DMS 273 (cell line): ENCODE measurements around the gene RBPMS2.

Source experiments
- DNase-seq: peaks from one replicate; lab custom pipeline; 2025; ENCODE audit not compliant: unreplicated experiment; lab: John Stamatoyannopoulos, UW

The RBPMS2 gene

DNA sequence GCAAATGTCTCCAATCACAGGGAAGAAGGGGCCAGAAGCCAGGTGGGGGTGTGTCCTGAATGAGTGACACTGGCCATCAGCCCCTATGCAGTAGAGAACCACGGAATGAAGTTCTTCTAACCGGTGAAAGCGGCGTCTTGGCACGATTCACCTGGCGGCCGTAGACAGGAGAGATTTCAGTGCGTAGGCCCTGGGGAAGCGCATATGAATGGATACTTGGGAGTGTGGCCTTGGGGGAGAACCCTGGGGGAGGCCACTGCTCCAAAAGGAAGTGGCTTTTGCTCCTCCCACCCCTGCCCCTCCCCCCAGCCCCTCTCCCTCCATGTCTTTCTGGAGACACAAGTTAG is 43.6 kb downstream of the RBPMS2 start:
- DNase-seq: no peak

DNA sequence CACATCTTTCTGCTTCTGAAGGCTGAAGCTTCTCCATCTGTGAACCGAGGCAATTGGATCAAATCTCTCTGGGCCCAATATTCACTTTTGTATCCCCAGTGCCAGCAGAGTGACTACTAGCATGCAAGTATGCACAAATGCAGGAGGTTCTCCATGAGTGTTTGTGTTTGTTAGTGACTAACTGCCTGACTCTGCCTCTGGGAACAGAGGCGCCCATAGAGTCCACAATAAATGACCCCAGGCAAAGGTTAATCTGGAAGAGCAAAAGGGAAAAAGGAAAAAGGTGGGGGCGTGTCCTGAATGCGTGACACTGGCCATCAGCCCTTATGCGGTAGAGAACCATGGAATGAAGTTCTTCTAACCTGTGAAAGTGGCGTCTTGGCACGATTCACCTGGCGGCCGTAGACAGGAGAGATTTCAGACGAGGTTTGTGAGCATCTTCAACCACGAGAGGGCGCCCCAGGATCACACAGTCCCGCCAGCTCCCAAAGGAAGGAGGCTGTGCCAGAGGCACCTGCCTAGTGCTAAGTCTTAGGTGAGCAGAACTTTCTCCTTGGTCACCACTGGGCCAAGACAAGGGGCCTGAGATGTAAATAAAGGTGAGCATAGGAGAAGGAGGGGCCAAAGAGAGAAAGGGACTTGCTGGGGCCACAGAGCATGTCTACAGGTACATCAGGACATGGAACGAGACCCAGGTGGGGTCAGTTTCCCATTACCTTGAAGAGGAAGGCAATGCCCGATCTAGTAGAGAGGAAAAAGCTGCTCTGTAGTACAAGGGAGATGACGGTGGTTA is 44.2 kb downstream of the RBPMS2 start:
- peak; percentile 85 for DNase-seq

DNA sequence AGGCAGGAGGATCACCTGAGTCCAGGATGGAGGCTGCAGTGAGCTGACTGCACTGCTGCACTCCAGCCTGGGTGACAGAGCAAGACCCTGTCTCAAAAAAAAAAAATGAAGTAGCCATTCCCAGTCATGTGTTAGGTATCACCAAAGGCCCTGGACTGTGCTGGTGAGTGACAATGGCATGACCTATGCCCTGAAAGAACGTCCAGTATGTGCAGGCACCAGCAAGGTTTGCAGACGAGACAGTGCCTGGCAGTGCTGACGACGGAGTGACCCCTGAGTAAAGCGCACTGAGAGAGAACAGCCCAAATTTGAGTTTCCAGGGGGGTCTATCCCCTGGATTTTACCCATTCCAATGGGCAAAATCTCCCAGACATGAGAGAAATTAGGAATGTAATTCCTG is 45.2 kb downstream of the RBPMS2 start:
- no peak for DNase-seq

DNA sequence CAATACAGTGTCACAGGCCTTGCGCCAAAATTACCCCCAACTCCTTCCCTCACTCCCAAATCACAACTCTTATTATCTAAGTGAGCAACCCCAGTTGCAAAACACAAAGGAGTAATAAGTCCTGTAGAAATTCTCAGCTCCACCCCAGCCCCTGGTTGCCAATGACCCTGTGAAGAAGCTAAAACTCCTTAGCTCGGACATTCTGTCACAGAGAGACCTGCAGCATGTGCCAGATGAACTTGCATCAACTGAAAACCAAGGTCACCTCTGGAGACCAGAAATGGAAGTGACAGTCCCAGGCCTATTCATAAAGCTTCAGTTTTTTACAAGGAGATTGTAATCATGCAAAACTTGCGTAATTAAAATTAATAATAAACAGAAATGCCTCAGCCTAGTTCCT is 55.2 kb downstream of the RBPMS2 start:
- no peak for DNase-seq

DNA sequence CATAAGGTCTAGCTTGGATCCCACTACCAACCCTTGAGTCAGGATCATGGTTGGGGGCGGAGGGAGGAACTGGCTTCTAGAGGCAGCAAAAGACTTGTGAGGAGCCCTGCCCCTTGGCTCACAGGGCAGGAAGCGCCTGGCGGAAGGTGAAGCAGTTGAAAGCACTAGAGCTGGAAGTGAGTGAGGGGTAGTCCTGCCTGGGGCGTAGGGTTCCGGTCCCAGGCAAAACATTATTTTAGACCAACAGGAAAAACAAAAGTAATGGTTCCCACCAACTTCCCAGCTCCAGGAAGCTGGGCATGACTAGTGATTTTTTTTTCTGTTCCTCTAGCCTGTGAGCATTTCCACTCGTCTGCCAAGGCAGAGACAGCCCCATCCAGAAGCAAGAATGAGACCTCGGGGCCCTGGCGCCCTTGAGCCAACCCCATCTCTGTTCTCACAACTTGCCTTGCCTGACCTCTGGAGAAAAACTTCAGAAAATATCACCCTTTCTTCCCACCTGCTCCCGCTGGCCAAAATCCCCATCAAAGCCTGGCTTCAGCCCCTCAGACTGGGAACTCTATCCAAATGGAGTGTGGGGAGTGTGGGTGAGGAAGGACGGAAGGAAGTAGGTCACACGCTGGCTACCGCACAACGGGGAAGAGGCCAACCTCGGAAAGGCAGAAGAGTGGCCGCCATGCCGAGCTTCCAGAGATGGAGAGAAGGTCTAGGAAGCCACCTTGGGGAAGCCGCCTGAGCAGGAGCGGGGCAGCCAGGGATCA is 57.5 kb downstream of the RBPMS2 start:
- no peak for DNase-seq

DNA sequence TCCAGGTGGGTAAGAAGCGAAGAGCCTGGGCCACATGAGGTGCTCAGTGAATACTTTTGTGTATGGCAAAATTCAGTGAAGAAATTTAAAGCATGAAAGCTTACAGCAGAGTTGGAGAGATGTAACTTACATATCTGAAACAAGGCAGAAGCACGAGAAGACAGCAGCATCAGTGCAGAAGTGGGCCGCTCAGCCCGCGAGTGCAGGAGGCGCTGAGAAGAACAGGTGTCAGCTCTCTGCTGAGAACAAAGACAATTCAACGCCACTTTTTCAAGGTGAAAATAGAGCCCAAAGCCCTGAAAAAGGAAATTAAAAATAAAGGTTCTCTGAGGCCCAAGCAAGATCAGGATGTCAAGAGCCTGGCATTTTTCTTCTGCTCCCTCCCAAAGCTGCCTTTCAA is 58.3 kb downstream of the RBPMS2 start:
- no peak for DNase-seq

DNA sequence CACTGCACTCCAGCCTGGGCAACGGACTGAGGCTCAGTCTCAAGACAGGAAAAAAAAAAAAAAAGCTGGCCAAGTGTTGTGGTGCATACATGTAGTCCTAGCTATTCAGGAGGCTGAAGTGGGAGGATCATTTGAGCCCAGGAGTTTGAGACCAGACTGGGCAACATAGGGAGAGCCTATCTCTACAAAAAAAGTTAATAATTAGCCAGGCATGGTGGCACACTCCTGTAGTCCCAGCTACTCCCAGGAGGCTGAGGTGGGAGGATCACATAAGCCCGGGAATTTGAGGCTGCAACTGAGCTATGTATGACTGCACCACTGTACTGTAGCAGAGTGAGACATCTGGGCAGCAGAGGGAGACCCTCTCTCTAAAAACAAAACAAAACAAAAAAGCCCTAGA is 58.9 kb downstream of the RBPMS2 start:
- no peak for DNase-seq

DNA sequence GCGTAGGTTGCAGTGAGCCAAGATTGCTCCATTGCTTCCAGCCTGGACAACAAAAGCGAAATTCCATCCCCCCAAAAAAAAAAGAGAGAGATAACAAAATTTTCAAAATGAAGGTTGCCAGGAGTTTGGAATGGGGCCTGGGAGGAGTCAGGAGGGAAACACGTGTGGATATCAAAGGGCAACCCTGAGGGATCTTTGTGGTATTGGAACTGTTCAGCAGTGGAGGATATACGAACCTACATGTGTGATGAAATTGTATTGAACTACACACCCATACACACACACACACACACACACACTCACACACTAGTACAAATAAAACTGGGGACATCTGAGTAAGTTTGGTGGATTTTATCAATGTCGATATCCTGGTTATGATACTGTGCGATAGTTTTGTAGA is 61.8 kb downstream of the RBPMS2 start:
- DNase-seq: no peak

DNA sequence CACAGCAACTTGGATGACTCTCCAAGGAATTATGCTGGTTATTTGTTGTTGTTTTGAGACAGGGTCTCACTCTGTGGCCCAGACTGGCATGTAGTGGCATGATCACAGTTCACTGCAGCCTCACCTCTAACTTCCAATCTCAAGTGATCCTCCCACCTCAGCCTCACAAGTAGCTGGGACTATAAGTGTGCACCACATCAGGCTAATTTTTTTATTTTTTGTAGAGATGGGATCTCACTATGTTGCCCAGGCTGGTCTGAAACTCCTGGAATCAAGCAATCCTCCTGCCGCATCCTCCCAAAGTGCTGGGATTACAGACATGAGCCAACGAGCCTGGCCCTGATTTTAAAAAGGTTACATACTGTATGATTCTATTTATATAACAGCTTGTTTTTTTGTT is 63.0 kb downstream of the RBPMS2 start:
- DNase-seq: no peak

DNA sequence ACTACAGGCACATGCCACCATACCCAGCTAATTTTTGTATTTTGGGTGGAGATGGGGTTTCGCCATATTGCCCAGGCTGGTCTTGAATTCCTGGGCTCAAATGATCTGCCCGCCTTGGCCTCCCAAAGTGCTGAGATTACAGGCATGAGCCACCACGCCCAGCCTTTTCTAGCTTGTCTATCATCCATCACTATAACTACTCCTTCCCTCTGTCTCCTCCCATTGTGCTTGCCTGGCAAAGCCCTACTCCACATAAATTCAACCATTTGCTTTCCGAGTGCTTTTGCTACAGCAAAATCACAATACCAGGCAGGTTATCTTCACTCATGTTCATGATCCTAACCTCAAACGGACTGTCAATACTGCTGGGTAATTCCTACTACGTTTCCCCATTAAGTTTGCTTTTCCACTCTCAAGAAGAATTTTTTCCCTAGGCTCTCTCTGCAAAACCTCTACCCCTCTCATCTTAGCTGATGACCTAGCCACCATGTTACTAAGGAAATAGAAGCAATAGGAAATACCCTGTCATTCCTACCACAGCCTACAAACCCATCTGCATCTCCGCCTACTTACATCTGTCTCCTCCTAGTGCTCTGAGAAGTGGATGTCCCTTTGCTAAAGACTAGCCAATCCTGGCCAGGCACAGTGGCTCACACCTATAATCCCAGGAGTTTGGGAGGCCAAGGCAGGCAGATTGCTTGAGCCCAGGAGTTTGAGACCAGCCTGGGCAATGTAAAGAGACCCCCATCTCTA is 64.5 kb downstream of the RBPMS2 start:
- no peak for DNase-seq

DNA sequence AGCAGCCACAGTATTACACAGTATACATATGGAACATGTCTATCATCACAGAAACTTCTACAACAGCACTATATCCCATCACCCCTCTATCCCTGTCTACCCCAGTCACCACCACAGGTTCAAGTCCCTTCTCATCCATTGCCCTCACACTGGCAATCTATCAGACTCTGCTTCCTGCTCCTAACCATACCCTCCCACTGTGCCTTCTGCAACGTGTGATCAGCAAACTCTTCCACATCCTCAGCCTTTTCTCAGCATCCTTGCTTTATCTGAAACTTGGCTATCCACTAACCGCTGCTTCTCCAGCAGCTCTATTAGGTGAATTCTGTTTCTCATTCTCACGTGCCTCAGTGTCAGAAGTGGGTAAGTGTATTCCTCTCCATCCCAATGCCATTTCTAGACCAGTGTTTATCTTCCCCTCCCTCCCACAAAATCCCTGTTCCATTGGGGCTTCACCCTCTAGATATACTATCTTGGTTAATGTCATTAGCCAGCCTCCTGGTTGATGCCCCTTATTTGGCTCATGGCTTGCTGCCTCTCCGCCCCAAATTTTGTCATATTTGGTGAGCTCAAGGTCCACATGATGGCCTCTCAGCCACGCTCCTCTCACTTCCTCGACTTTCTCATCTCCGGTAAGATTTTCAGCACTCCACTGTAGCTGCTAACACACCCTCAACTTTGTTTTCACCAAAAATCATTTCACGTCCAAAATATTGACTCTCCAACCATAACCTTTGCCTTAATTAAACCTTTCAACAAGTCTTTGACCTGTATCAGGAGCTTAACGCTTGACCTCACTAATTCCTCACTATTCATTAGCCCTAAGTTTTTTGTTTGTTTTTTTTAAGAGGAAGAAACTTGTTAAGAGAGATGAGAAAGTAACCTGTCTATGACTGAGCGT is 69.1 kb downstream of the RBPMS2 start:
- DNase-seq: no peak

DNA sequence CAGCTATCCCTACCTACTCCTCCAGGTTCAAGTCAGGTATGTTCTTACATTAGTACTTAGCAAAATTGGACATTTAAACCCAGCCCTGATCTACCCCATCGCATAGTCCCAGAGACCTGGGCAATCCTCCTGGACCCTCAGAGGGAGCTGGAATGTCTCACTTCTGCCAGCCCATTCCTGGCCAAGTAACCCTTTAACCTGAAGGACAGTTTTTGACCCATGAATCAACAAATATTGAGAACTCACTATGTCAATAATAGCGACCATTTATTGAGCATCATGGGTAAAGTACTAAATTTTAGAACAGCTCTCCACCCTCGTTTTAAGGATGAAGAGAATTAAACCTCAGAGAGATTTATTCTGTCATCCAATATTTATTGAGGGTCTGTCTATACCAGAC is 70.4 kb downstream of the RBPMS2 start:
- DNase-seq: no peak

DNA sequence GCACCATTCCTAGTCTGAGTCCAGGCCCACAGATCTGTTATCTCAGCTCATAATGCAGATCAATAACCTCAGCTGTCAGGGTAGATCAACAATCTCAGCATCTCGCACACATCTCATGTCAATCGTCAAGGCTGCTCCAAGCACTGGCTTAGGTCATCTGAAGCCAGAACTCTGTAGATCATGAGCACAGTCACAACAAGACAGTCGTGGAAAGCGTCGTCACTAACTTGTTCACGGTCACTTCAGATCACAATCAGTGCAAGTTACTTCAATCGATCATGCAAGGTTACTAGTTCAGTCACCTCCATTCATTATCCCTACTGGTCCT is 71.8 kb downstream of the RBPMS2 start:
- DNase-seq: no peak

DNA sequence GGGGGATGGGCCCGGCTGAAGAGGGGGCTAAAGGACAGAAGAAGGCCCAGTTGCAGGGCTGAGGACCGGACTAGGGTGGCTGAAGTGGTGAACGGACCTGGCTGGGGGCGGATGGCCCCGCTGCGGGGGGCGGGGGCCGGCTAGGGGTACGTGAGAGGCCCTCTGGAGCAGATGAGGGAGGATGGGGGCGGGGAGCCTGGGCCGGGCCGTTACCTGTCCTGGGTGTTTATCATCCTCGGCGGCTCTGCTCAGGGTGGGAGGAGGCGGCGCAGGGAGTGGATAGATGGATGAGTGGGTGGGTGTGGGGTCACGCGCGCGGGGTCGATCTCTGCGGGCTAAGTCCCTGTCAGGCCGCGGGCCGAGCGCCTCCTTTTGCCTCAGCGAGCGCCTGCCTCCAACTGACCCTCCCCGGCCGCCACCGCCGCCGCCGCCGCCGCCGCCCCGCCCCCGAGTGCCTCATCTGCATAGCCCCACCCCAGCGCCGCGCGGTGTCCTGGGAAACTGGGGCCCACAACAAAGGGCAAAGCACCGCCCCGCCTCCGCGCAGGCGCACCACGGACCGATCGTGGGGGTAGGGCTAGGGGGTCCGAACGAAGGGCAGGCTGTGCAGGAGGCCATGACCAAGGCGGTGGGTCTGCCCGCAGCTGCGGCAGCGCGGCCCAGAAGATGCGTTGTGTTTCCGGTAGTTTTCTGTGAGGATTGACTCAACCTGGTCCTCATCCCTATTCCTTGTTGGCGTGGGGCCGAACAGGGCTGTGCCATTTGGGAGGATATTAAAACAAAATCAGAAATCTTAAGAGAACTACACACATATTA is 72.4 kb downstream of the RBPMS2 start:
- DNase-seq: peak; percentile 94

DNA sequence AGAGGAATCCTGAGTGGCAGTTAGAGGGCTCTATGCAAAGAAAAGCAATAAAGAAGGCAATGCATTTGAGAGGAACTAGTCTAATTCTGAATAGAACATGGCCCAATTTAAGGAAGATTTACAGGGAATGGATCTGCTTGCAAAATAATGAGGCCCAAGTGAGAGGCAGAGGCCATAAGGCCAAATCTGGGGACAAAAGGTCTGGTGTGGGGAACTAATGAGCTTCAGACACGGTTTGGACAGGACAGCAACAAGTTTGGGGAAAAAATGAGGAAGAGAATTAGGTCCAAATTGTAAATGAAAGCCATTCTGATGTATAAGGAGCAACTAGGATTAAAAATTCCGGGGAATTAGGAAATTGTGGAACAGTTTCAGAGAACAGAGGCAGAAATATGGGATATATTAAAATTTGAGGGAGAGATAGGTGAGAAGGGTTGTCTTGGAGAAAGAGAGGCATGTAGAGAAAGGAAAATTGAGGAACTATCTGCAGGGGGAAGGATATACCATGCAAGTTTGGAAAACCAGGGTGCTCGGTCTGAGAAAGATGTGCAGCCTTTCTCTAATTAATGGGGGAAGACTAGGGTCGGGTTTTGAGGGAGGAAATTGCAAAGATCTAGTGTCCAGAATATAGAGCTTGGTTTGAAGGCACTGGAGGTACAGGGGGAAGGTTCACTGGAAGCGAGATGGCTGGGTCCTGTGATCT is 73.8 kb downstream of the RBPMS2 start:
- no peak for DNase-seq

DNA sequence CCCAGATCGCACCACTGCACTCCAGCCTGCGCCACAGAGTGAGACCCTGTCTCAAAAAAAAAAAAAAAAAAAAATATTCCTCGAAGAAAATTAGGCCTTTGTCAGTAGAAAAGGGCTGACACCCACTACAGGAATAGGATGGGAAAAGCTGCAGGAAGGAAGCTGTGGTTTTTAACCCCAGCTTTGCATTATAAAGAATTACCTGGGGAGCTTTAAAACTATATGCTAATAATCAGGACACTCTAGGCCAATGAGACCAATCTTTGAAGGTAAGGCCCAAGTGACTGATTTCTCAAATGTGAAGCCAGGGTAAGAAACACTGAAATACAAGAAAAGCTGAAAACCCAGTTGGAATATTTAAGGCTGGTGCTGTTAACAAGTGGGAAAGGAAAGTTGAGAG is 74.3 kb downstream of the RBPMS2 start:
- no peak for DNase-seq

DNA sequence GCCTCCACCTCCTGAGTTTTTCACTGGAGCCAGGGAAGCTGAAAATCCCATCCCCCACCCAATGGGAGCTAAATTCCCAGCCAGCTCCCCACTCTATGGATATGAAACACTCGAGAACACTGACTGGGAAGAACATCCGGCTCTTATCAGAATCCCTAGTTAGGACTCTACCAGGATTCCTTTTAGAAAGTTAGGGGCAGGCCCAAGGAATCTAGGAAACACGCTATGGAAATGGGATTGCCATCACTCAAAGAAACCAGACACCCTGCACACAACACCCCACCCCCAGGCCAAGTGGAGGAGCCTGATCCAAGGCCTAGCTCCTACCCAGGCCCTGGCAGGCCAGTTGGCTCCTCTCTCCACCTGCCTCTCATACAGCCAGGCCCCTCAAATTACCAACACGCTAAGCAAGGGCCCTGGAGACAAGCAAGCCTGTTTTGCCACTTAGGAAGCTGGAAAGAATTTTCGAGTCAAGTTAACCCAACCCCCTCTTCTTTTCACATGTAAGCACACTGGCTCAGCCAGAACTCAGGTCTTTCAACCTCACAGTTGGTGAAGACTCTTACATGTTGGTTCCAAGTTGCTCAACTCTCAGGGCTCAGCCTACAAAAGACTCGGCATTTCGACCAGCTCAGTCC is 75.5 kb downstream of the RBPMS2 start:
- peak; percentile 81 for DNase-seq

DNA sequence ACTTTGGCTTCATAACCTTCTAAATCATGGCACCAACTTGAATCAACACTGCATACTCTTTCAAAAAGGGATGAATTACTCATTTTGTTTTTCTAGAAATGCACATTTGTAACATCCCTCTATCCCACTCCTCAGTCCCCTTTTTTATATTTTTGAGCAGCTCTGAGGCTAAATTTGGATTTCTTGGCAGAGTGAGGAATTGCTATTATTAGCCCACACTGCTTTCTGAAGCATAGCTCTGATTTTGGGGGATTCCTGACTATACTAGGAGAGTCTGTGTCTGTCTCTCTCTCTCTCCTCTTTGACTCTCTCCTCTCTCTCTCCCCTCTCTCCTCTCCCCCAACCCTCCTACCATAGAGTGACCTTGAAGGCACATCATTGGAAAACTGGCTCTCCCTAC is 76.6 kb downstream of the RBPMS2 start:
- no peak for DNase-seq

DNA sequence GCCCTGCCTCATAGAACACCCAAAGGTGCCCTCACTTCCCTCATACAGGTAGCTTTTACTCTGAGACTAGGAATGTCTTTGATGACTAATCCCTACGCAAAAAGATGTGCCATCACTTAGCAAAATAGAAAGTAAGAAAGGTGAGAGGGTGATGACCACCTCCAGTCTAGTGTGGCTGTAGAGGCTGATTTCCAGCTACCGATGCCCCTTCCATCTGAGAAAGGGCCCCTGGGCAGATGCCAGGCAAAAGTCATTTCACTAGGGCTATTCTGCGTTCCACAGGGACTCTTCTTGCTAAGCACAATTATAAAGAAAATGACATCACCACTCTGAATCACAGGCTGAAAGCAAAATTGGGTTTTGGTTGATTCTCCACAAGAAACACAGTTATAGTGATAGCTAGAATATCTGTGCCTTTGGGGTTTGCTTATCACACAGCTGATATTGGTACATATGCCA is 77.4 kb downstream of the RBPMS2 start:
- DNase-seq: no peak
